ENCODE data around the gene DCTN5. TPM values are rescaled to one million over a fixed set of nuclear protein-coding genes. Genes with fewer than 3 reads are reported as not detected.

Gene DCTN5
- polyA plus RNA-seq, 1 of the 3 experiments (the other 2 are of a cell fraction) = 45.6 TPM

GRCh38 chr16:23683487-23683886 is 42.2 kb downstream of the DCTN5 start:
- Histone ChIP-seq H3K4me3 (ENCODE audit: low read depth in 2 of 2, low read length in 1 of 2) (no peak overlapping the region), H3K9me2 (no peaks in the 10 kb centered on the region), H3F3A (replicated peaks; ENCODE audit: insufficient read depth) (no peaks in the 10 kb centered on the region), H3K36me3 (replicated peaks in 1 of 2; ENCODE audit: control insufficient read depth in 1 of 2, insufficient read depth in 2 of 2, low read length in 1 of 2) (peaks cover 47 to 57% of the 10 kb centered on the region in 2 experiments), H3K27ac (ENCODE audit: low read depth in 2 of 2, low read length in 1 of 2) (no peak overlapping the region), H3K4me1 (ENCODE audit: control insufficient read depth in 1 of 2, insufficient read depth in 2 of 2, low read depth in 1 of 2, low read length in 1 of 2) (peaks cover 17 to 23% of the 10 kb centered on the region in 2 experiments; a peak in 2 of 4 replicates), H4K20me1 (ENCODE audit: insufficient read depth) (peaks cover 26% of the 10 kb centered on the region), H3K9ac (no peak overlapping the region), H3K4me2 (no peak overlapping the region), H3K27me3 (ENCODE audit: insufficient read depth) (no peaks in the 10 kb centered on the region), H3K9me3 (no peaks in the 10 kb centered on the region), H2AFZ (ENCODE audit: low read depth) (no peak overlapping the region), H3K79me2 (ENCODE audit: insufficient read depth) (peaks cover 78% of the 10 kb centered on the region)
- TF ChIP-seq JUND (IDR thresholded peaks at IDR 0.05) (no peak), ZBTB33 (IDR thresholded peaks at IDR 0.05; ENCODE audit: borderline replicate concordance, low read depth) (no peak), FOXJ3 (CRISPR knock-in tag; IDR thresholded peaks at IDR 0.05) (no peak), POLR2AphosphoS5 (IDR thresholded peaks at IDR 0.05; ENCODE audit: low read depth, low read length) (no peak), RAD21 (IDR thresholded peaks at IDR 0.05; ENCODE audit: low read length) (no peak), ELF1 (IDR thresholded peaks at IDR 0.05) (no peak), MAX (IDR thresholded peaks at IDR 0.05; ENCODE audit: low read depth) (no peak), TCF12 (IDR thresholded peaks at IDR 0.05) (no peak), MXI1 (IDR thresholded peaks at IDR 0.05; ENCODE audit: low read depth, low read length) (no peak), SMC3 (IDR thresholded peaks at IDR 0.05; ENCODE audit: low read depth, low read length) (no peak), FOXM1 (IDR thresholded peaks at IDR 0.05; ENCODE audit: low read depth) (no peak), IRF3 (IDR thresholded peaks at IDR 0.05; ENCODE audit: low read depth, low read length) (no peak), GATA2 (CRISPR knock-in tag; IDR thresholded peaks at IDR 0.05) (no peak), NFIC (IDR thresholded peaks at IDR 0.05; ENCODE audit: borderline replicate concordance) (no peak), EZH2phosphoT487 (IDR thresholded peaks at IDR 0.05; ENCODE audit: borderline replicate concordance, low read depth) (no peak), RXRA (IDR thresholded peaks at IDR 0.05; ENCODE audit: borderline replicate concordance, low read depth) (no peak), RCOR1 (IDR thresholded peaks at IDR 0.05; ENCODE audit: low read length) (no peak), EP300 (IDR thresholded peaks at IDR 0.05; ENCODE audit: borderline replicate concordance in 1 of 2, low read depth in 1 of 2, low read length in 1 of 2) (no peak)
- TF ChIP-seq, protein P1, sequence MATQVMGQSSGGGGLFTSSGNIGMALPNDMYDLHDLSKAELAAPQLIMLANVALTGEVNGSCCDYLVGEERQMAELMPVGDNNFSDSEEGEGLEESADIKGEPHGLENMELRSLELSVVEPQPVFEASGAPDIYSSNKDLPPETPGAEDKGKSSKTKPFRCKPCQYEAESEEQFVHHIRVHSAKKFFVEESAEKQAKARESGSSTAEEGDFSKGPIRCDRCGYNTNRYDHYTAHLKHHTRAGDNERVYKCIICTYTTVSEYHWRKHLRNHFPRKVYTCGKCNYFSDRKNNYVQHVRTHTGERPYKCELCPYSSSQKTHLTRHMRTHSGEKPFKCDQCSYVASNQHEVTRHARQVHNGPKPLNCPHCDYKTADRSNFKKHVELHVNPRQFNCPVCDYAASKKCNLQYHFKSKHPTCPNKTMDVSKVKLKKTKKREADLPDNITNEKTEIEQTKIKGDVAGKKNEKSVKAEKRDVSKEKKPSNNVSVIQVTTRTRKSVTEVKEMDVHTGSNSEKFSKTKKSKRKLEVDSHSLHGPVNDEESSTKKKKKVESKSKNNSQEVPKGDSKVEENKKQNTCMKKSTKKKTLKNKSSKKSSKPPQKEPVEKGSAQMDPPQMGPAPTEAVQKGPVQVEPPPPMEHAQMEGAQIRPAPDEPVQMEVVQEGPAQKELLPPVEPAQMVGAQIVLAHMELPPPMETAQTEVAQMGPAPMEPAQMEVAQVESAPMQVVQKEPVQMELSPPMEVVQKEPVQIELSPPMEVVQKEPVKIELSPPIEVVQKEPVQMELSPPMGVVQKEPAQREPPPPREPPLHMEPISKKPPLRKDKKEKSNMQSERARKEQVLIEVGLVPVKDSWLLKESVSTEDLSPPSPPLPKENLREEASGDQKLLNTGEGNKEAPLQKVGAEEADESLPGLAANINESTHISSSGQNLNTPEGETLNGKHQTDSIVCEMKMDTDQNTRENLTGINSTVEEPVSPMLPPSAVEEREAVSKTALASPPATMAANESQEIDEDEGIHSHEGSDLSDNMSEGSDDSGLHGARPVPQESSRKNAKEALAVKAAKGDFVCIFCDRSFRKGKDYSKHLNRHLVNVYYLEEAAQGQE (IDR thresholded peaks at IDR 0.05; ENCODE audit: low read depth, low read length) = no peak
- TF ChIP-seq, protein P2, sequence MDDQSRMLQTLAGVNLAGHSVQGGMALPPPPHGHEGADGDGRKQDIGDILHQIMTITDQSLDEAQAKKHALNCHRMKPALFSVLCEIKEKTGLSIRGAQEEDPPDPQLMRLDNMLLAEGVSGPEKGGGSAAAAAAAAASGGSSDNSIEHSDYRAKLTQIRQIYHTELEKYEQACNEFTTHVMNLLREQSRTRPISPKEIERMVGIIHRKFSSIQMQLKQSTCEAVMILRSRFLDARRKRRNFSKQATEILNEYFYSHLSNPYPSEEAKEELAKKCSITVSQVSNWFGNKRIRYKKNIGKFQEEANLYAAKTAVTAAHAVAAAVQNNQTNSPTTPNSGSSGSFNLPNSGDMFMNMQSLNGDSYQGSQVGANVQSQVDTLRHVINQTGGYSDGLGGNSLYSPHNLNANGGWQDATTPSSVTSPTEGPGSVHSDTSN (IDR thresholded peaks at IDR 0.05) = no peak
- 82% methylated on average over 3 of the region's 3 CpGs for WGBS (ENCODE audit: low lambda C conversion rate)
- DNase-seq = no peak
- POLR2A ChIA-PET = no interaction called here
- CTCF ChIA-PET = interaction anchor here (0.9 kb wide), 1 partner anchor 44 kb away, joined by 4 read pairs; no protein-coding TSS in a partner anchor

All from SK-N-SH (cell line).